ENCODE data around the gene TLX2. TPM values are rescaled to one million over a fixed set of nuclear protein-coding genes. Genes with fewer than 3 reads are reported as not detected.

Gene TLX2
- total RNA-seq, 1 experiment from 2014 or later: not detected

DNA sequence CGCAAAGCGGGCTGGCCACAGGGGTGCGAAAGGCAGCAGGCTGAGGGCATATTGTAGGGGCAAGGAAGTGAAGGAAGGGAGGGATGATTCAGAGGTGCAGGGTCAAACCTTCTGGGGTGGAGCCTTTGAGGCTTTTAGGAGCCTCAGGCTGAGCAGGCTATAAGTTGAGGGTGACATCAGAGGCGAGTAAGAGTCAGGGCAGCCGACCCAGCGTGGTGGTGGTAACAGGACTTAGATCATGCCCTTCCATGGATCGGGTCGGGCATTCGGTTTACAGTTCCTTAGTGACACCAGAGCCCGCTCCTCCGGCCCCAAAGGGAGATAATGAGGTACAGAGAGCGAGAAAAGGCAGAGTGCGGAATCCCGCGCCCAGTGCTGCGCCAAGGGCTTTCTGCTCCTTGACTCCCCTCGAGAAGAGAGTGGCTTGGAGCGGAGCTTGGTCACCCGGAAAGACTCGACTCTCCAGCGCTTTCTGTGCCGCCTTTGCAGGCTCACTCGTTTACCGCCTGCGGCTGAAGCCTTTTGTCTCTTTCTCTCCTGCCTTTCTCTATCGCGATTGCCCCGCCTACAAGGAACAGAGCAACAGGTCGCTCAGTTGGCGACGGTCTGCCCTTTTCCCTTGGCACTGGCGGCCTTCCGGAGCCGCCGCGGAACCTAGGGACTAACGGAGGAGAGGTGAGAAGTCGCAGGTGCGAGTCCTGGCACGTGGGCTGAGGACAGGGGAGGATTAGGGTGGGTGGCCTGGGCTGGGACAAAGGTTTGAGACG lies 15.6 kb upstream of the TLX2 start:
- Histone ChIP-seq H3K4me3 (ENCODE audit: low read depth in 2 of 2, low read length in 2 of 2) (peak overlapping the region; percentile 43 to 65), H3K9me3 (ENCODE audit: control insufficient read depth, insufficient read depth, low read depth, low read length) (no peaks in the 10 kb centered on the region), H3K27ac (ENCODE audit: low read length) (peak overlapping the region; percentile 81), H3K27me3 (ENCODE audit: control insufficient read depth, insufficient read depth, low read length) (no peaks in the 10 kb centered on the region), H3K4me1 (ENCODE audit: control insufficient read depth, insufficient read depth, low read length) (peaks cover 34% of the 10 kb centered on the region), H3K36me3 (ENCODE audit: control insufficient read depth, insufficient read depth, low read length) (no peaks in the 10 kb centered on the region)
- ATAC-seq (peak; percentile 17), DNase-seq (ENCODE audit: low read depth, low spot score) (no peak)
- no TSS peak for BruUV-seq (replicated peaks)
- intact Hi-C loops (cut with micrococcal nuclease; ENCODE audit: unreplicated experiment): no loop called here
- ChIA-PET POLR2A (no interaction called here), CTCF (no interaction called here)
- in situ Hi-C loops (cut with HindIII; ENCODE audit: low pct_unique_long_range_greater_than_20kb, low sequenced_read_pairs): no loop called here
- TF ChIP-seq TCF7L2 (IDR thresholded peaks at IDR 0.05; ENCODE audit: low read depth, low read length) (no peak), POLR2AphosphoS5 (IDR thresholded peaks at IDR 0.05; ENCODE audit: low read depth, low read length) (no peak; the same call in none of the 2 replicates)
- TF ChIP-seq, protein P1, sequence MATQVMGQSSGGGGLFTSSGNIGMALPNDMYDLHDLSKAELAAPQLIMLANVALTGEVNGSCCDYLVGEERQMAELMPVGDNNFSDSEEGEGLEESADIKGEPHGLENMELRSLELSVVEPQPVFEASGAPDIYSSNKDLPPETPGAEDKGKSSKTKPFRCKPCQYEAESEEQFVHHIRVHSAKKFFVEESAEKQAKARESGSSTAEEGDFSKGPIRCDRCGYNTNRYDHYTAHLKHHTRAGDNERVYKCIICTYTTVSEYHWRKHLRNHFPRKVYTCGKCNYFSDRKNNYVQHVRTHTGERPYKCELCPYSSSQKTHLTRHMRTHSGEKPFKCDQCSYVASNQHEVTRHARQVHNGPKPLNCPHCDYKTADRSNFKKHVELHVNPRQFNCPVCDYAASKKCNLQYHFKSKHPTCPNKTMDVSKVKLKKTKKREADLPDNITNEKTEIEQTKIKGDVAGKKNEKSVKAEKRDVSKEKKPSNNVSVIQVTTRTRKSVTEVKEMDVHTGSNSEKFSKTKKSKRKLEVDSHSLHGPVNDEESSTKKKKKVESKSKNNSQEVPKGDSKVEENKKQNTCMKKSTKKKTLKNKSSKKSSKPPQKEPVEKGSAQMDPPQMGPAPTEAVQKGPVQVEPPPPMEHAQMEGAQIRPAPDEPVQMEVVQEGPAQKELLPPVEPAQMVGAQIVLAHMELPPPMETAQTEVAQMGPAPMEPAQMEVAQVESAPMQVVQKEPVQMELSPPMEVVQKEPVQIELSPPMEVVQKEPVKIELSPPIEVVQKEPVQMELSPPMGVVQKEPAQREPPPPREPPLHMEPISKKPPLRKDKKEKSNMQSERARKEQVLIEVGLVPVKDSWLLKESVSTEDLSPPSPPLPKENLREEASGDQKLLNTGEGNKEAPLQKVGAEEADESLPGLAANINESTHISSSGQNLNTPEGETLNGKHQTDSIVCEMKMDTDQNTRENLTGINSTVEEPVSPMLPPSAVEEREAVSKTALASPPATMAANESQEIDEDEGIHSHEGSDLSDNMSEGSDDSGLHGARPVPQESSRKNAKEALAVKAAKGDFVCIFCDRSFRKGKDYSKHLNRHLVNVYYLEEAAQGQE (IDR thresholded peaks at IDR 0.05; ENCODE audit: insufficient read depth in 1 of 2, low read depth in 2 of 2, low read length in 1 of 2): no peak

- Histone ChIP-seq H3K4me3 (ENCODE audit: low read depth in 2 of 2, low read length in 2 of 2) (peak within 1 kb of the TSS; percentile 43 to 65), H3K27ac (ENCODE audit: low read length) (peak within 1 kb of the TSS; percentile 81), H3K27me3 (ENCODE audit: control insufficient read depth, insufficient read depth, low read length) (no peaks in the 10 kb centered on the region), H3K4me1 (ENCODE audit: control insufficient read depth, insufficient read depth, low read length) (peaks cover 39% of the 10 kb centered on the region), H3K36me3 (ENCODE audit: control insufficient read depth, insufficient read depth, low read length) (no peaks in the 10 kb centered on the region), H3K9me3 (ENCODE audit: control insufficient read depth, insufficient read depth, low read depth, low read length) (no peaks in the 10 kb centered on the region)
- peak; percentile 44 for ATAC-seq
- POLR2A ChIA-PET: no interaction called here
- no peak for DNase-seq (ENCODE audit: low read depth, low spot score)
- TF ChIP-seq, protein P1 (IDR thresholded peaks at IDR 0.05; ENCODE audit: insufficient read depth in 1 of 2, low read depth in 2 of 2, low read length in 1 of 2): no peak
- TF ChIP-seq SIN3A (IDR thresholded peaks at IDR 0.05; ENCODE audit: borderline replicate concordance, insufficient read depth, low read depth, low read length): no peak
- no peak for TF ChIP-seq CTCF (IDR thresholded peaks at IDR 0.05)
- TF ChIP-seq POLR2AphosphoS5 (IDR thresholded peaks at IDR 0.05; ENCODE audit: low read depth, low read length): no peak; the same call in 1 of the 2 replicates
- BruUV-seq (replicated peaks): no TSS peak
- intact Hi-C loops (cut with micrococcal nuclease; ENCODE audit: unreplicated experiment) (no loop called here), in situ Hi-C loops (cut with HindIII; ENCODE audit: low pct_unique_long_range_greater_than_20kb, low sequenced_read_pairs) (no loop called here)
- CTCF ChIA-PET: interaction anchor here (0.6 kb wide), 1 partner anchor 48 kb away, joined by 3 read pairs; no protein-coding TSS in a partner anchor
Observed at GRCh38 chr2:74499267-74499939, 14.8 kb upstream of the TLX2 start, which contains the start of gene LBX2. TSS of gene LBX2 (minus strand) at chr2:74499603. CDS start at chr2:74499537, 66 bp downstream.

Data from Panc1 (cell line).